Natural killer cell treated with Interleukin-12 subunit alpha and Interleukin-12 subunit beta and Interleukin-15 and Interleukin-18, amount 100 ng/mL, for 72 hours (primary cell): ENCODE data around the gene EGFR. TPM values are rescaled to one million over a fixed set of nuclear protein-coding genes. Genes with fewer than 3 reads are reported as not detected.

Experiments
- ATAC-seq, 2 donors: fragments of 150-1000 bp; cut with Tn5 transposase in 1 of 2; sonication (Bioruptor Pico), chemical (Tn5 transposase) in 1 of 2; 2 replicates each; pipeline ENCODE4 v1.10.0; 2021
- DNase-seq: peaks from one replicate; pipeline ENCODE4 v3.0.0; 2022; ENCODE audit warnings: low spot score
- H3K27ac Mint-ChIP-seq, 2 donors: 1 replicate in 1 of 2; 2 replicates in 1 of 2; pipeline ENCODE4 v1.8.0; 2022; ENCODE audit warnings: mixed read lengths in 2 of 2, mild to moderate bottlenecking in 1 of 2, moderate library complexity in 1 of 2
- H3K27me3 Mint-ChIP-seq, 2 donors: 1 replicate in 1 of 2; 2 replicates in 1 of 2; pipeline ENCODE4 v1.8.0; 2022; ENCODE audit warnings: mixed read lengths in 2 of 2
- H3K36me3 Mint-ChIP-seq: one replicate; pipeline ENCODE4 v1.8.0; 2022; ENCODE audit warnings: mixed read lengths
- H3K4me1 Mint-ChIP-seq, 2 donors: 1 replicate in 1 of 2; 2 replicates in 1 of 2; pipeline ENCODE4 v1.8.0; 2022; ENCODE audit warnings: low read depth in 2 of 2, mixed read lengths in 2 of 2, mild to moderate bottlenecking in 1 of 2
- H3K4me3 Mint-ChIP-seq: one replicate; pipeline ENCODE4 v1.8.0; 2022; ENCODE audit warnings: mixed read lengths
- H3K9me3 Mint-ChIP-seq: 2 replicates; pipeline ENCODE4 v1.8.0; 2022; ENCODE audit warnings: mixed read lengths
- total RNA-seq, 2 donors: library from RNA; stranded (reverse); gene quantifications; one replicate each; pipeline ENCODE4 v1.2.3, GENCODE V29; 2022

The EGFR gene
- total RNA-seq, 2 donors from 2014 or later, result not detected

- H3K27ac Mint-ChIP-seq, result no peak overlapping the region
- peaks cover 23 to 24% of the 10 kb centered on the region in 2 donors for H3K27me3 Mint-ChIP-seq
- H3K9me3 Mint-ChIP-seq, result no peaks in the 10 kb centered on the region
- no peak for DNase-seq
- H3K4me1 Mint-ChIP-seq, result no peaks in the 10 kb centered on the region
- no peak overlapping the region for H3K4me3 Mint-ChIP-seq
- H3K36me3 Mint-ChIP-seq, result no peaks in the 10 kb centered on the region
- ATAC-seq, result no peak
Observed at GRCh38 chr7:55248526-55248925, 229.7 kb downstream of the EGFR start.

GRCh38 chr7:55249332-55249731 lies 230.5 kb downstream of the EGFR start:
- no peak overlapping the region for H3K27ac Mint-ChIP-seq
- no peaks in the 10 kb centered on the region for H3K4me1 Mint-ChIP-seq
- no peaks in the 10 kb centered on the region for H3K9me3 Mint-ChIP-seq
- no peak overlapping the region for H3K4me3 Mint-ChIP-seq
- no peak for DNase-seq
- peaks cover 30 to 31% of the 10 kb centered on the region in 2 donors for H3K27me3 Mint-ChIP-seq
- ATAC-seq, result no peak
- no peaks in the 10 kb centered on the region for H3K36me3 Mint-ChIP-seq

- H3K27me3 Mint-ChIP-seq, result peaks cover 32 to 34% of the 10 kb centered on the region in 2 donors
- H3K27ac Mint-ChIP-seq, result no peak overlapping the region
- H3K36me3 Mint-ChIP-seq, result no peaks in the 10 kb centered on the region
- peaks cover 2% of the 10 kb centered on the region in 2 donors for H3K4me1 Mint-ChIP-seq
- no peak overlapping the region for H3K4me3 Mint-ChIP-seq
- no peaks in the 10 kb centered on the region for H3K9me3 Mint-ChIP-seq
- ATAC-seq (no peak), DNase-seq (no peak)
Observed at GRCh38 chr7:55250313-55250712, 231.5 kb downstream of the EGFR start.

DNA sequence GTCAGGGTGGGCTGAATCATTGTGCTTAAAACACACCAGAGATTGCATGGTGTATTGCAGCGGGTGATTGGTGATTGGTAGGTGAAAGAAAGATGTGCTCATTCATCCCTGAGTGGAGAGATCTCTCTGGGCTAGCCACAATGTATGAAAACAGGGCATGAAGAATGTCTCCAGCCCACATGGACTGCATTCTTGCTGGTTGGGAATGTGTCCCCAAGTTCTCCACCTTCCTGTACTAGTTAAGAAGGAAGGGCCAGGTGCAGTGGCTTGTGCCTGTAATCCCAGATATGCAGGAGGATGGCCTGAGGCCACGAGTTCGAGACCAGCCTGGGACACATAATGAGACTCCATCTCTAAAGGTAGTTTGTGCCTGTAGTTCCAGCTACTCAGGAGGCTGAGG lies 232.5 kb downstream of the EGFR start:
- H3K4me1 Mint-ChIP-seq, result peaks cover 4 to 5% of the 10 kb centered on the region in 2 donors
- no peak overlapping the region for H3K27ac Mint-ChIP-seq
- DNase-seq, result no peak
- no peak overlapping the region for H3K4me3 Mint-ChIP-seq
- no peak for ATAC-seq
- no peaks in the 10 kb centered on the region for H3K9me3 Mint-ChIP-seq
- no peaks in the 10 kb centered on the region for H3K36me3 Mint-ChIP-seq
- H3K27me3 Mint-ChIP-seq, result peaks cover 42 to 44% of the 10 kb centered on the region in 2 donors

DNA sequence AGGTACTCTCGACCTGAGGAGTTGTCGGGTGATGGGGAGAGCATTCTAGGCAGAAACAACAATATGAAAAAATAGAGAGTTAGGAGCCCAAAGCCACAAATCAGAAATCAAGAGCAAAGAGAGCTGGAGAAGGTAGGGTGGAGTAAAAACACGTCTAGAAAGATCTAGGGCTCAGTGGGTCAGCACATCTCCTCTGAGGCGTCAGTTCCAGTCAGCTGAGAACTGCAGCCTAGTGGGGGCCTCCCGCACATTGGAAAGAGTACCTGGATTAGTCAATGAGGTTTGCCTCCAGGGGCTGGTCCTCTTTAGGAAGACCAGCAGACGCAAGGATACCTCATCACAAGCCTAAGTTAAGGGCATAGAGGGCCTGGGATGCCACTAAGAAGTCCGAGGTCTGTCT lies 233.1 kb downstream of the EGFR start:
- no peak for DNase-seq
- H3K4me3 Mint-ChIP-seq, result no peak overlapping the region
- ATAC-seq, result no peak
- peaks cover 4 to 5% of the 10 kb centered on the region in 2 donors for H3K4me1 Mint-ChIP-seq
- no peak overlapping the region for H3K27ac Mint-ChIP-seq
- H3K36me3 Mint-ChIP-seq, result no peaks in the 10 kb centered on the region
- H3K9me3 Mint-ChIP-seq, result no peaks in the 10 kb centered on the region
- peaks cover 48 to 50% of the 10 kb centered on the region in 2 donors for H3K27me3 Mint-ChIP-seq

DNA sequence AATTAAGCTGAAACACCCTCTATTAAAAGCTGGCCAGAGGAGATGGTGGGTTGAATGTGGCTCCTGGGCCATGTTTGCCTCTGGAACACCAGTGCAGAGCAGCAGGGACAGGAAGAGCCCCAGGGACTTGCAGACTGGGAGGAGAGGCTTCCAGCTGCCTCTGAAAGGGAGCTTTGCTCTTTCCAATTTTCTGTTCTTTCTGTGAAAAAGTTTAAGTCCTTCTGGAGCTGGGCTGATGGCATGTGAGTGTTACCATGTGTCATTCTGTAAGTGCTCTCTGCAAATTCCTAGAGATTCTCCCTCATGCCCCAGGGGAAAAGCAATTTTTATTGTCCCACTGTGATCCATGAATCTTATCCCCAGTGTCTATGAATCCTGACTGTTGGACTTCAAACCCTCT lies 233.6 kb downstream of the EGFR start:
- ATAC-seq (no peak), DNase-seq (no peak)
- peaks cover 4 to 5% of the 10 kb centered on the region in 2 donors for H3K4me1 Mint-ChIP-seq
- H3K27me3 Mint-ChIP-seq, result peaks cover 51 to 52% of the 10 kb centered on the region in 2 donors
- no peaks in the 10 kb centered on the region for H3K9me3 Mint-ChIP-seq
- no peak overlapping the region for H3K27ac Mint-ChIP-seq
- no peaks in the 10 kb centered on the region for H3K36me3 Mint-ChIP-seq
- H3K4me3 Mint-ChIP-seq, result no peak overlapping the region

DNA sequence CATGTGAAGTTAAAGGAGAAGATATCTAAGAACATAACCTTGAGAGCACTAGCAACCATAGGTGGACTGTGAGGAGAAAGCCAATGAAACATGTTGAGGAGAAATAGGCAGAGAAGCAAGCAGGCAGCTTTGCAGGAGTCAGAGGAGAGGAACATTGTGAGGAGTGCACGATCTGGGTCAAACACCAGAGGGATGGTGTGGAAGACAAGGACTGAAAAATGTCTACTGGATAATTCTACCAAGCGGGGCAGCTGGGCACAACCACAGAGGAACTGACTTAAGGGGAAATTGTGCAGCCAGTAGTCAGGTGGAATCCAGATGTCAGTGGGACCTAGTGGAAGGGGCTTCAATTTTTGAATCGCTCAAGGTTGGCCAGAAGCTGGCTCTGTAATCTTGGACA lies 234.4 kb downstream of the EGFR start:
- DNase-seq, result peak; percentile 37
- Mint-ChIP-seq H3K4me3 (peak overlapping the region; percentile 7), H3K27me3 (peaks cover 51 to 52% of the 10 kb centered on the region in 2 donors), H3K9me3 (no peaks in the 10 kb centered on the region), H3K27ac (no peak overlapping the region), H3K4me1 (peaks cover 4 to 5% of the 10 kb centered on the region in 2 donors), H3K36me3 (no peaks in the 10 kb centered on the region)
- no peak for ATAC-seq

DNA sequence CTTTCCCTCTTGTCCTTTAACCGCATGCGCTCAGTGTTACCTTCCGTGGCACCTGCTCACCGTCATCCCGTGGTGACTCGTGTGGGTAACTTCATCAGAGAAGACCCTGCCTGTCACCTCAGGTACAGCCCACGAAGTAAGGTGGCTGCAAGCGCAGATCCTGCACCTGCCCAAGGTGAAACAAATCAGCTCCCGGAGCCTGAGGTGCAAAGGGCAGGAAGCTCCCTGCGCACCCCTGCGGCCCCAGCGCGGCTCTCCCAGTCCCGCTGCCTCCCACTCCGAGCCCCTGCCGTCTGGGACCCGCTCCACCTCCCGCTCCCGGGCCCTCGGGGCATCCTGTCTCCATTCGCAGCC lies 235.4 kb downstream of the EGFR start:
- Mint-ChIP-seq H3K36me3 (no peaks in the 10 kb centered on the region), H3K4me3 (peak overlapping the region; percentile 30)
- DNase-seq, result peak; percentile 54

DNA sequence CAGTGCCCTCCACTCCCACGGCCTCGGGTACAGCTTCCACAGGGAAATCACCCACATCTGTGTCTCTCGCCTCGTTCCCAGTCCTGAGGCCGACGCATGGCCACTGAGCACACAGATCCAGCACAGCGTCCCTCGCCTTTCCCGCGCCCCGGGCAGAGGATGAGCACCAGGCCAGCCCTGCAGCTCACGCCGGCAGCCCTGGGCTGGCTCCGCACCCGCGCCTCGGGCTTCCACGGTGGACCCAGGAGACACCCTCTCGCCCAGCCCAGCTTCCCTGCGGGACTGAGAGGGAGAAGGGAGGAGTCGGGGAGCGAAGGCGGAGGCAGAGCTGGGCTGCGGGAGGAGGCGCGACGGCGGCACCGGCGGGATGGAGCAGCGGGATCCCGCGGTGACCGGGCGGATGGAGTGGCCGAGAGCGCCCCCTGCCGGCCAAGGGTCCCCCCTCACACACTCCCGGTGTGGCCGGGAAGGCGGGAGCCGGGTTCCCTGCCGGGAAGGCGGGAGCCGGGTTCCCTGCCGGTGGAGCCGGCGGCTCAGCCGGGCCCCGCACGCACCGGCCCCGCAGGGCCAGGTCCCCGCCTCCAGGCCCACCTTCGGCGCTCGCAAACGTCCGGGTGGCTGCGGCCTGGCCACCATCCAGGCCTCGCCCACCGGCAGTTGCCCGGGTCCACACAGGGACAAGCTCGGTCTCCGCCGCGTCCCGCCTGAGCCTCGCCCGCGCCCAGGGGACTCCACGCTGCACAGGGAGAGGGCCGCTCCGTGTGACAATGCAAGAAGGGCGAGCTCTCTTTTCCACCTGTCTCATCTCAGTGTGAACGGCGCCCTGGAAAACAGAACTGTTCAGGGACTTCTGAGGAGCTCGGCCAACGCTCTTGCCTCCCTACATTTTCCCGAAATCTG lies 236.0 kb downstream of the EGFR start:
- Mint-ChIP-seq H3K27ac (peak overlapping the region in 1 of 2 donors; percentile 20), H3K27me3 (peaks cover 48 to 54% of the 10 kb centered on the region in 2 donors), H3K4me3 (peak overlapping the region; percentile 99)

More for the DNA sequence above, 235.4 kb downstream of the EGFR start:
- no peaks in the 10 kb centered on the region for H3K9me3 Mint-ChIP-seq
- ATAC-seq, result no peak
- no peak overlapping the region for H3K27ac Mint-ChIP-seq
- H3K4me1 Mint-ChIP-seq, result peaks cover 4 to 5% of the 10 kb centered on the region in 2 donors
- H3K27me3 Mint-ChIP-seq, result peaks cover 46 to 52% of the 10 kb centered on the region in 2 donors

DNA sequence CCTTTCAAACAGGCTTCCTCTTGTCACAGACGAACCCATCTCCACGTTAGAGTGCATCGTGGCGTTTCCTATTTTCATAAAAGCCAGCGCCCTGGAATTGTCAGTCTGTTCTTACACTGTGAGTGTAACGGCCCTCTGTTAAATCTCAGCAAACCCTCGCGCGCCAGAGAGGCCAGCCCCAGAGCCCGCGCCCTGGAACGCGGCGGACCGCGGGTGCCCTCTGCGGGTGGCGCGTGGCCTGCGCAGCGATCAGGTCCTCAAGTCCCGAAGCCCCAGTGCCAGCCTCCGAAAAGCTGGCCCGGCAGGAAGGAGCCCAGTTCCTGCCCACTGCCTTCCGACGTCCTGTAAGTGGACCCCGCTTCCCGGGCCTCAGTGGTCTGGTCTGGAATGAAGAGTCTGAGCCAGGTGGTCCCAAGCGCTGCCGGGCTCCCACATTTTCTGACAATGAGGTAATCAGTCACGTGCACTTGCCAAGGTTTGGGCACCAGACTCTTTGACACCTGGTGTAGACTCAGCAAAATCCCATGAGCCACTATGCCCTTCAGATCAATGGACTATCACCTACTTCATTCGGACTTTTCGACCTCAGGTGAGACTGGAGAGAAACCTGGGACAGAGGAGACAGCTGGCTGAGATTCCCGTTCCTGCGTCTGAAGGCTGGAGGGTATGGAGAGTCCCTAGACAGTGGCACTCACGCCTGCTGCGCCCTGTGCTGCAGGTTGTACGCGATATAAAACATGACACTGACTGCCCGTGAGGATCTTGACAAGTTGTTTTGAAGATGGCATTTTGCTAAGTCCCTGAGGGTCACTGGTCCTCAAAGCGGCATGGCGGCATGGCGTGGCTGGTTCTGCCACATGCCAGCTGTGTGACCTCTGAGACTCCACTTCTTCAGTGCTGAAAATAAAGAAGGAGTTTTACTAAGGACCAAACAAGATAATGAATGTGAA lies 237.0 kb downstream of the EGFR start:
- H3K9me3 Mint-ChIP-seq, result no peaks in the 10 kb centered on the region
- peak overlapping the region; percentile 99 for H3K4me3 Mint-ChIP-seq
- H3K27ac Mint-ChIP-seq, result peak overlapping the region in 1 of 2 donors; percentile 20
- H3K36me3 Mint-ChIP-seq, result no peaks in the 10 kb centered on the region
- peaks cover 4 to 5% of the 10 kb centered on the region in 2 donors for H3K4me1 Mint-ChIP-seq
- H3K27me3 Mint-ChIP-seq, result peaks cover 46 to 51% of the 10 kb centered on the region in 2 donors
- ATAC-seq (peak; percentile 86 to 92), DNase-seq (peak; percentile 67)

More for the DNA sequence above, 236.0 kb downstream of the EGFR start:
- ATAC-seq, result peak; percentile 83 to 86
- H3K9me3 Mint-ChIP-seq, result no peaks in the 10 kb centered on the region
- H3K36me3 Mint-ChIP-seq, result no peaks in the 10 kb centered on the region
- peak; percentile 69 for DNase-seq
- peaks cover 4 to 5% of the 10 kb centered on the region in 2 donors for H3K4me1 Mint-ChIP-seq

DNA sequence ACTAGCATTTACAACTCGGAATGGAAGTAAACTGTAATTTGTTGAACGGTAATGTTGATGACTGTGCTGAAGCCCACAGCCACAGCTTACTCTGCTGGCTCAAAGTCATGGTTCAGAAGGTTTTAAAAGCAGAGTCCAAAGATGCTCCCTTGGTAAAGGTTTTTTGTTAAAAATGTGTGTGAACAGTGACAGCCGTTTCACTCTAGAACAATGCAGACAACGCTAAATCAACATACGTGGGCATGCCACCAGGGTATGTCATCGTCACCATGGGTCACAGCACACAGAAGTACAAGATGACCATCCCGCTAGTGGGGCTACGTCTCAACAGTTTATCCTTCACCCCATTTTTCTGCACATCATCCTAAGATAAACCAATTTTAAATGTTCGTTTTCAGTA lies 239.8 kb downstream of the EGFR start:
- H3K4me1 Mint-ChIP-seq, result peaks cover 4 to 5% of the 10 kb centered on the region in 2 donors
- H3K27ac Mint-ChIP-seq, result no peak overlapping the region
- peaks cover 45 to 46% of the 10 kb centered on the region in 2 donors for H3K27me3 Mint-ChIP-seq
- H3K36me3 Mint-ChIP-seq, result no peaks in the 10 kb centered on the region
- H3K4me3 Mint-ChIP-seq, result no peak overlapping the region
- ATAC-seq (no peak), DNase-seq (no peak)
- no peaks in the 10 kb centered on the region for H3K9me3 Mint-ChIP-seq

GRCh38 chr7:55260171-55260570 lies 241.4 kb downstream of the EGFR start:
- Mint-ChIP-seq H3K27ac (no peak overlapping the region), H3K4me3 (no peak overlapping the region), H3K4me1 (peaks cover 4 to 5% of the 10 kb centered on the region in 2 donors), H3K36me3 (no peaks in the 10 kb centered on the region), H3K9me3 (no peaks in the 10 kb centered on the region), H3K27me3 (peaks cover 45 to 48% of the 10 kb centered on the region in 2 donors)
- ATAC-seq (no peak), DNase-seq (no peak)

GRCh38 chr7:55260676-55261385 lies 242.0 kb downstream of the EGFR start:
- peaks cover 40 to 41% of the 10 kb centered on the region in 2 donors for H3K27me3 Mint-ChIP-seq

More at GRCh38 chr7:55260676-55261385, 242.0 kb downstream of the EGFR start:
- H3K36me3 Mint-ChIP-seq, result no peaks in the 10 kb centered on the region
- DNase-seq, result peak; percentile 40
- H3K4me3 Mint-ChIP-seq, result no peak overlapping the region
- no peak overlapping the region for H3K27ac Mint-ChIP-seq
- no peak for ATAC-seq
- no peaks in the 10 kb centered on the region for H3K4me1 Mint-ChIP-seq
- no peaks in the 10 kb centered on the region for H3K9me3 Mint-ChIP-seq
